Astrocyte of the cerebellum (primary cell): ENCODE results near the gene PEAK1.

Source experiments
- DNase-seq: peaks from one replicate; pipeline ENCODE4 v3.0.0-alpha.2; 2011; ENCODE audit warnings: low read depth
- H3K4me3 ChIP-seq: 2 replicates; pipeline ENCODE4 v1.5.1; 2011; ENCODE audit warnings: mild to moderate bottlenecking, low read depth, low read length, moderate library complexity
- CTCF ChIP-seq: IDR thresholded peaks from 2 replicates; pipeline ENCODE4 v1.5.1; 2012; ENCODE audit warnings: low read length, low read depth, moderate library complexity, mild to moderate bottlenecking; ENCODE audit errors: missing control alignments
- in situ Hi-C: cut with HindIII; loops from 2 replicates; pipeline ENCODE4 v1.10.0; 2017; ENCODE audit warnings: low sequenced_read_pairs

PEAK1 gene

DNA sequence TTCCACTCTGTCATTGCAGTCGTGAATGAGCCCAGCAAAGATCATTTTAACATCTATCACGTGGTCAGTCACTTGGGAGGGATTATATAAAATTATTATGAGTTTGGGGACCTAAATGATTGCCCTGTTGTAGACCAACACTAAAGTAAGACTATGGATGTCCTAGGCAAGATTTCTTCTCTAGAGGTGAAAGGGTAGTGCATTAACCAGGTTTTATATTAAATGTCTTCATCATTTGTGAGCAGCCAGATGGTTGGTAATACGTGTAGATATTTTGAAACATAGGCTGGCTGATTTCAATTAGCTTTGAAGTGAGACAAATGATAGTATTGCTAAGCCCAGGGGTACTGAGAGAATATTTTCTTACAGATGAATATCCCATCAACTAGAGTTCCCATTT lies 198.7 kb downstream of the PEAK1 start:
- no peak for TF ChIP-seq CTCF
- in situ Hi-C loops, result loop anchor here (25.0 kb wide), 1 partner anchor 316 kb away; no protein-coding TSS in a partner anchor
- no peak overlapping the region for H3K4me3 ChIP-seq

DNA sequence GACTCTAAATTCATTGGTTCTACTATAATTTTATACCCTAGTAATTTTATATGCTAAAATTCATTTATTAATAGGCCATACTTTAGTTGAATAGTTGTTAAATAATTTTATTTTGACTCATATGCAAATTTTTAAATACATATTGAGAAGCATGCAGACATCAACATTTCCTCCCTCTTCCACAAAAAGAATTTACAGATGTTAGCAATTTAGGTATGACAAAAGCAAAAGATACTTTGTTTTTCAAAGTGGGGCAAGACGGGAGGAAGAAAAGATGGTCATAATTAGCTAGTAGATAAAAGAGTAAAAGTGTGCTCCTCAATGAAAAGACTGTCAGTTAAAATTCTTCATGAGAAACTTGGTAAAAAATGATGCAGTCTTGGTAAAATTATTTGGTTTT lies 200.1 kb downstream of the PEAK1 start:
- no peak for TF ChIP-seq CTCF
- in situ Hi-C loops, result loop anchor here (25.0 kb wide), 1 partner anchor 317 kb away; no protein-coding TSS in a partner anchor
- H3K4me3 ChIP-seq, result no peak overlapping the region
- no peak for DNase-seq

More for the DNA sequence above, 198.7 kb downstream of the PEAK1 start:
- DNase-seq, result no peak

GRCh38 chr15:77209221-77209620 lies 210.7 kb downstream of the PEAK1 start:
- DNase-seq, result no peak
- in situ Hi-C loops, result loop anchor here (25.0 kb wide), 1 partner anchor 328 kb away; no protein-coding TSS in a partner anchor
- no peak overlapping the region for H3K4me3 ChIP-seq
- no peak for TF ChIP-seq CTCF

- no peak overlapping the region for H3K4me3 ChIP-seq
- TF ChIP-seq CTCF, result no peak
- no peak for DNase-seq
- in situ Hi-C loops, result loop anchor here (25.0 kb wide), 1 partner anchor 329 kb away; no protein-coding TSS in a partner anchor
Measured at GRCh38 chr15:77208241-77208640, 211.7 kb downstream of the PEAK1 start.

GRCh38 chr15:77201665-77202064 lies 218.2 kb downstream of the PEAK1 start:
- TF ChIP-seq CTCF, result no peak
- DNase-seq, result no peak
- no peak overlapping the region for H3K4me3 ChIP-seq
- in situ Hi-C loops, result loop anchor here (25.0 kb wide), 1 partner anchor 336 kb away; no protein-coding TSS in a partner anchor

DNA sequence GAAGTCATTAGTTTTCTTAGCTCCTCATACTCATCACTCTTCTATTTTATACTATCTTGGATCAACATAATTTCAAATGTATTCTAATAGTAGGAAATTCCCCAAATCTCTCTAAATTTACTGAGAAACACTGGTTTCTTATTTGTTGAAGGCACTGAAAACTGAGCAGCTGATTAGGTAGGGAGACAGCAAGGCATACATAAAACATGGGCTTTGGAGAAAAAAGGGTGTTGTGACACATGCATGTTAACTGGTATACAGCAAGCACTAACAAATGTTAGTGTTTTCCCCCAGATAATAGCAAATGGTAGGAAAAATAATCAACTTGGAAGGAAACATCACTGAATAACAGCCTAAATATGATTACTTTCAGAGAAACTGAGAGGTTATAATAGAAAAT lies 223.5 kb downstream of the PEAK1 start:
- in situ Hi-C loops, result no loop called here
- no peak for DNase-seq
- no peak overlapping the region for H3K4me3 ChIP-seq
- TF ChIP-seq CTCF, result no peak
